Endothelial cell of umbilical vein (primary cell): Measurements from ENCODE around the gene HECA. TPM values are rescaled to one million over a fixed set of nuclear protein-coding genes. Genes with fewer than 3 reads are reported as not detected.

Experiments used
- BruUV-seq: library from RNA; stranded (reverse); fragments of 400-500 nt; replicated peaks from 2 replicates; lab custom pipeline; 2021; lab: Mats Ljungman, UMichigan
- CTCF ChIA-PET: fragments of 300-600, 350-600 bp; sonication (Branson Sonifier 250); formaldehyde crosslinking; loops from one replicate; lab custom pipeline; 2021; ENCODE audit warnings: antibody characterized with exemption, inconsistent platforms; lab: Charles Lee
- POLR2A ChIA-PET: fragments of 300-600, 350-600 bp; sonication (Branson Sonifier 250); formaldehyde crosslinking; loops from one replicate; lab custom pipeline; 2021; ENCODE audit warnings: antibody characterized with exemption, inconsistent platforms; lab: Charles Lee
- DNase-seq: peaks from one replicate; pipeline ENCODE4 v3.0.0-alpha.2; 2011; ENCODE audit warnings: low read depth, low spot score
- FAIRE-seq: peaks from 2 replicates; lab custom pipeline; 2011; peaks lifted over from hg19 to GRCh38; lab: Jason Lieb, UNC
- H2AFZ ChIP-seq: 2 replicates; pipeline ENCODE4 v1.6.0; 2012; ENCODE audit warnings: low read depth, low read length, control low read depth, inconsistent platforms
- H3K27ac ChIP-seq: 2 replicates; pipeline ENCODE4 v1.5.1; 2011; ENCODE audit warnings: low read depth, mild to moderate bottlenecking, control low read depth, low read length, moderate library complexity; ENCODE audit not compliant: insufficient read depth
- H3K27me3 ChIP-seq, 2 experiments: 2 replicates each; pipeline versions ENCODE4 v1.6.0 to v1.6.1; 2011; ENCODE audit warnings: low read length in 2 of 2, mixed read lengths in 1 of 2; ENCODE audit not compliant: control insufficient read depth in 2 of 2, insufficient read depth in 2 of 2
- H3K36me3 ChIP-seq, 2 experiments: 2 replicates in 1 of 2; 3 replicates in 1 of 2; pipeline ENCODE4 v1.5.1; 2011; ENCODE audit warnings: low read length in 2 of 2, mild to moderate bottlenecking in 1 of 2, moderate library complexity in 1 of 2; ENCODE audit not compliant: control insufficient read depth in 2 of 2, insufficient read depth in 2 of 2; ENCODE audit errors: extremely low read depth in 1 of 2
- H3K4me1 ChIP-seq: 3 replicates; pipeline ENCODE4 v1.5.1; 2011; ENCODE audit warnings: mild to moderate bottlenecking, low read length; ENCODE audit not compliant: control insufficient read depth, insufficient read depth; ENCODE audit errors: extremely low read depth
- H3K4me2 ChIP-seq: 2 replicates; pipeline ENCODE4 v1.6.1; 2011; ENCODE audit warnings: low read length, control low read depth, mixed read lengths; ENCODE audit not compliant: insufficient read depth
- H3K4me3 ChIP-seq, 3 experiments: fragments of 200-600 bp in 1 of 3; sonication (generic), shearing (Covaris generic) in 1 of 3; replicated peaks in 1 of 3; 2 replicates each; pipeline ENCODE4 v1.5.1; 2011 to 2016; ENCODE audit warnings: control low read depth in 3 of 3, low read length in 3 of 3, mild to moderate bottlenecking in 2 of 3, inconsistent platforms in 1 of 3, low read depth in 1 of 3, moderate library complexity in 1 of 3; ENCODE audit not compliant: insufficient read depth in 1 of 3
- H3K79me2 ChIP-seq: 2 replicates; pipeline ENCODE4 v1.6.0; 2012; ENCODE audit warnings: low read length, inconsistent platforms; ENCODE audit not compliant: control insufficient read depth, insufficient read depth
- H3K9ac ChIP-seq: replicated peaks from 2 replicates; pipeline ENCODE3; 2011; ENCODE audit warnings: low read length, control low read depth; ENCODE audit not compliant: insufficient read depth; ENCODE audit errors: extremely low read depth
- H3K9me1 ChIP-seq: replicated peaks from 3 replicates; pipeline ENCODE4 v1.6.0; 2011; ENCODE audit warnings: mild to moderate bottlenecking, low read length; ENCODE audit not compliant: control insufficient read depth, insufficient read depth; ENCODE audit errors: extremely low read depth
- H3K9me3 ChIP-seq: replicated peaks from 2 replicates; pipeline ENCODE4 v1.5.1; 2012; ENCODE audit warnings: low read length, inconsistent platforms; ENCODE audit not compliant: control insufficient read depth, insufficient read depth
- H4K20me1 ChIP-seq: replicated peaks from 2 replicates; pipeline ENCODE3; 2011; ENCODE audit warnings: mild to moderate bottlenecking, low read length; ENCODE audit not compliant: control insufficient read depth, insufficient read depth; ENCODE audit errors: extremely low read depth
- EZH2 ChIP-seq: IDR thresholded peaks from 2 replicates; pipeline ENCODE4 v1.6.1; 2012; ENCODE audit warnings: borderline replicate concordance, low read depth, mild to moderate bottlenecking, moderate library complexity, low read length, inconsistent platforms; ENCODE audit not compliant: severe bottlenecking
- FOS ChIP-seq: IDR thresholded peaks from 2 replicates; pipeline ENCODE4 v1.6.1; 2011; ENCODE audit warnings: mild to moderate bottlenecking, low read length, moderate library complexity, borderline replicate concordance; ENCODE audit not compliant: insufficient read depth
- GATA2 ChIP-seq: IDR thresholded peaks from 2 replicates; pipeline ENCODE4 v1.7.0; 2011; ENCODE audit warnings: low read depth, mild to moderate bottlenecking, moderate library complexity, mixed read lengths, low read length; ENCODE audit not compliant: insufficient read length, insufficient read depth
- JUN ChIP-seq: IDR thresholded peaks from 2 replicates; pipeline ENCODE4 v1.6.1; 2011; ENCODE audit warnings: borderline replicate concordance, low read depth; ENCODE audit not compliant: insufficient read length, insufficient read depth
- MYC ChIP-seq: IDR thresholded peaks from one replicate; pipeline ENCODE4 v1.6.1; 2011; ENCODE audit warnings: mild to moderate bottlenecking, low read depth, low read length
- POLR2A ChIP-seq: IDR thresholded peaks from 2 replicates; pipeline ENCODE4 v1.6.1; 2012; ENCODE audit warnings: low read depth, mild to moderate bottlenecking, control low read depth, low read length
- POLR2AphosphoS5 ChIP-seq: IDR thresholded peaks from 2 replicates; pipeline ENCODE4 v1.6.1; 2012; ENCODE audit warnings: low read depth, mild to moderate bottlenecking, control low read depth, low read length, moderate library complexity; ENCODE audit not compliant: insufficient read depth
- dilution Hi-C: fragments of 300-500 bp; cut with MboI; formaldehyde crosslinking; loops from one replicate; pipeline ENCODE4 v1.15.0; 2019; ENCODE audit warnings: low sequenced_read_pairs; ENCODE audit not compliant: extremely low pct_ligation_motif_present
- intact Hi-C: fragments of 100-400 bp; cut with micrococcal nuclease; formaldehyde crosslinking; loops from one replicate; pipeline ENCODE4 v1.10.0; 2022
- polyA plus RNA-seq, 4 experiments: library from polyadenylated mRNA; depleted of rRNA in 3 of 4; stranded (reverse) in 3 of 4; unstranded in 1 of 4; fragments of >200 nt; gene quantifications; 2 replicates each; pipeline versions ENCODE4 v1.2.1 to v1.2.3, GENCODE V29; 2011 to 2012; ENCODE audit warnings: missing spikeins in 1 of 4
- total RNA-seq: library from RNA; stranded (reverse); gene quantifications from 2 replicates; pipeline ENCODE4 v1.2.3, GENCODE V29; 2021
- TF ChIP-seq, protein P1 (sequence below): IDR thresholded peaks from 2 replicates; pipeline ENCODE4 v1.6.1; 2011; ENCODE audit not compliant: insufficient read depth, insufficient read length
- TF ChIP-seq, protein P2 (sequence below), 2 donors: IDR thresholded peaks; 1 replicate in 1 of 2; 2 replicates in 1 of 2; pipeline ENCODE4 v1.5.1; 2011; ENCODE audit warnings: low read length in 2 of 2, mild to moderate bottlenecking in 2 of 2, moderate library complexity in 2 of 2, control low read depth in 1 of 2, inconsistent platforms in 1 of 2, low read depth in 1 of 2; ENCODE audit not compliant: insufficient read depth in 1 of 2; ENCODE audit errors: extremely low read depth in 1 of 2

Gene HECA
- total and polyA plus RNA-seq, 2 donors (not counting 3 experiments of a cell fraction or from before 2014, with no cell fraction given) = 5.8 to 16.7 TPM

GRCh38 chr6:139153855-139154254 lies 19.0 kb downstream of the HECA start:
- peak; percentile 28 for FAIRE-seq
- H3K4me2 ChIP-seq = no peak overlapping the region

More at GRCh38 chr6:139153855-139154254, 19.0 kb downstream of the HECA start:
- no peaks in the 10 kb centered on the region for H3K4me1 ChIP-seq
- no peak overlapping the region for H3K9ac ChIP-seq
- H3K36me3 ChIP-seq = no peaks in the 10 kb centered on the region
- H4K20me1 ChIP-seq = no peaks in the 10 kb centered on the region
- no peak for DNase-seq
- peaks cover 26% of the 10 kb centered on the region for H3K79me2 ChIP-seq
- no peaks in the 10 kb centered on the region for H3K9me1 ChIP-seq
- ChIA-PET POLR2A (no interaction called here), CTCF (interaction anchor here (1.0 kb wide), 1 partner anchor 12 kb away, joined by 3 read pairs; no protein-coding TSS in a partner anchor)
- intact Hi-C loops (no loop called here), dilution Hi-C loops (no loop called here)
- no TSS peak for BruUV-seq
- no peaks in the 10 kb centered on the region for H3K27me3 ChIP-seq
- H2AFZ ChIP-seq = no peak overlapping the region
- no peak for TF ChIP-seq MYC
- no peak for TF ChIP-seq FOS
- TF ChIP-seq EZH2 = no peak
- no peak for TF ChIP-seq POLR2AphosphoS5
- TF ChIP-seq POLR2A = no peak
- TF ChIP-seq, protein P1, sequence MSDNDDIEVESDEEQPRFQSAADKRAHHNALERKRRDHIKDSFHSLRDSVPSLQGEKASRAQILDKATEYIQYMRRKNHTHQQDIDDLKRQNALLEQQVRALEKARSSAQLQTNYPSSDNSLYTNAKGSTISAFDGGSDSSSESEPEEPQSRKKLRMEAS = no peak
- TF ChIP-seq, protein P2, sequence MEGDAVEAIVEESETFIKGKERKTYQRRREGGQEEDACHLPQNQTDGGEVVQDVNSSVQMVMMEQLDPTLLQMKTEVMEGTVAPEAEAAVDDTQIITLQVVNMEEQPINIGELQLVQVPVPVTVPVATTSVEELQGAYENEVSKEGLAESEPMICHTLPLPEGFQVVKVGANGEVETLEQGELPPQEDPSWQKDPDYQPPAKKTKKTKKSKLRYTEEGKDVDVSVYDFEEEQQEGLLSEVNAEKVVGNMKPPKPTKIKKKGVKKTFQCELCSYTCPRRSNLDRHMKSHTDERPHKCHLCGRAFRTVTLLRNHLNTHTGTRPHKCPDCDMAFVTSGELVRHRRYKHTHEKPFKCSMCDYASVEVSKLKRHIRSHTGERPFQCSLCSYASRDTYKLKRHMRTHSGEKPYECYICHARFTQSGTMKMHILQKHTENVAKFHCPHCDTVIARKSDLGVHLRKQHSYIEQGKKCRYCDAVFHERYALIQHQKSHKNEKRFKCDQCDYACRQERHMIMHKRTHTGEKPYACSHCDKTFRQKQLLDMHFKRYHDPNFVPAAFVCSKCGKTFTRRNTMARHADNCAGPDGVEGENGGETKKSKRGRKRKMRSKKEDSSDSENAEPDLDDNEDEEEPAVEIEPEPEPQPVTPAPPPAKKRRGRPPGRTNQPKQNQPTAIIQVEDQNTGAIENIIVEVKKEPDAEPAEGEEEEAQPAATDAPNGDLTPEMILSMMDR (IDR thresholded peaks at IDR 0.05; ENCODE audit: extremely low read depth in 1 of 2, insufficient read depth in 1 of 2, low read depth in 1 of 2, low read length in 2 of 2) = no peak
- no peak for TF ChIP-seq GATA2
- TF ChIP-seq JUN = no peak
- H3K27ac ChIP-seq = no peak overlapping the region
- H3K4me3 ChIP-seq = no peak overlapping the region
- H3K9me3 ChIP-seq = no peaks in the 10 kb centered on the region
